Activated naive CD8-positive, alpha-beta T cell treated with anti-CD3 and anti-CD28 coated beads, Interleukin-2, amount 10 ng/mL, durations not matched to agents 7 days and 5 days (primary cell): Measurements from ENCODE around the gene OR1L6. TPM values are rescaled to one million over a fixed set of nuclear protein-coding genes. Genes with fewer than 3 reads are reported as not detected.

Source experiments
- ATAC-seq: fragments of 150-1000 bp; cut with Tn5 transposase; one replicate; pipeline ENCODE4 v1.10.0; 2021; ENCODE audit warnings: low read depth, moderate library complexity
- POLR2A ChIA-PET: fragments of 350-600 bp; sonication (Branson Sonifier 250); formaldehyde crosslinking; loops from one replicate; lab custom pipeline; 2021; ENCODE audit warnings: antibody characterized with exemption; lab: Charles Lee
- DNase-seq: peaks from one replicate; pipeline ENCODE4 v3.0.0; 2021
- H3K27ac Mint-ChIP-seq: one replicate; pipeline ENCODE4 v1.8.0; 2022; ENCODE audit warnings: mild to moderate bottlenecking, mixed read lengths
- H3K27me3 Mint-ChIP-seq: one replicate; pipeline ENCODE4 v1.8.0; 2022; ENCODE audit warnings: mild to moderate bottlenecking, moderate library complexity, mixed read lengths
- H3K36me3 Mint-ChIP-seq: one replicate; pipeline ENCODE4 v1.8.0; 2021; ENCODE audit warnings: mild to moderate bottlenecking, mixed read lengths
- H3K4me1 Mint-ChIP-seq: one replicate; pipeline ENCODE4 v1.8.0; 2021; ENCODE audit warnings: mixed read lengths
- H3K4me3 Mint-ChIP-seq: one replicate; pipeline ENCODE4 v1.8.0; 2022; ENCODE audit warnings: mild to moderate bottlenecking, moderate library complexity, mixed read lengths
- H3K9me3 Mint-ChIP-seq: one replicate; pipeline ENCODE4 v1.8.0; 2021; ENCODE audit warnings: mixed read lengths
- total RNA-seq, 2 experiments: library from RNA; stranded (reverse); gene quantifications; one replicate each; pipeline ENCODE4 v1.2.3, GENCODE V29; 2021

OR1L6 gene
- total RNA-seq, 2 experiments from 2014 or later = not detected

DNA sequence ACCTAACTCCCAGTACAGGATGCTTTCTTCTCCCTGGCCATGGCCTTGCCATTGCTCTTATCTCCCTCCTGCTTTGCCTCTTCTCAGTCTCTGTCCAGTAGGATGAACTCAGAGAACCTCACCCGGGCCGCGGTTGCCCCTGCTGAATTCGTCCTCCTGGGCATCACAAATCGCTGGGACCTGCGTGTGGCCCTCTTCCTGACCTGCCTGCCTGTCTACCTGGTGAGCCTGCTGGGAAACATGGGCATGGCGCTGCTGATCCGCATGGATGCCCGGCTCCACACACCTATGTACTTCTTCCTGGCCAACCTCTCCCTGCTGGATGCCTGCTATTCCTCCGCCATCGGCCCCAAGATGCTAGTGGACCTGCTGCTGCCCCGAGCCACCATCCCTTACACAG lies 46.7 kb downstream of the OR1L6 start, which contains the start of gene OR5C1:
Gene OR5C1 (plus strand): TSS at position 103 of the 400 bp plus-strand sequence. CDS start 0 bp downstream, at position 103.
- H3K27me3 Mint-ChIP-seq = no peaks in the 10 kb centered on the region
- H3K4me1 Mint-ChIP-seq = peaks cover 2% of the 10 kb centered on the region
- POLR2A ChIA-PET = no interaction called here
- no peak for ATAC-seq
- no peak within 1 kb of the TSS for H3K27ac Mint-ChIP-seq
- H3K9me3 Mint-ChIP-seq = peaks cover 2% of the 10 kb centered on the region
- H3K36me3 Mint-ChIP-seq = peaks cover 1% of the 10 kb centered on the region
- no peak for DNase-seq
- H3K4me3 Mint-ChIP-seq = no peak within 1 kb of the TSS

DNA sequence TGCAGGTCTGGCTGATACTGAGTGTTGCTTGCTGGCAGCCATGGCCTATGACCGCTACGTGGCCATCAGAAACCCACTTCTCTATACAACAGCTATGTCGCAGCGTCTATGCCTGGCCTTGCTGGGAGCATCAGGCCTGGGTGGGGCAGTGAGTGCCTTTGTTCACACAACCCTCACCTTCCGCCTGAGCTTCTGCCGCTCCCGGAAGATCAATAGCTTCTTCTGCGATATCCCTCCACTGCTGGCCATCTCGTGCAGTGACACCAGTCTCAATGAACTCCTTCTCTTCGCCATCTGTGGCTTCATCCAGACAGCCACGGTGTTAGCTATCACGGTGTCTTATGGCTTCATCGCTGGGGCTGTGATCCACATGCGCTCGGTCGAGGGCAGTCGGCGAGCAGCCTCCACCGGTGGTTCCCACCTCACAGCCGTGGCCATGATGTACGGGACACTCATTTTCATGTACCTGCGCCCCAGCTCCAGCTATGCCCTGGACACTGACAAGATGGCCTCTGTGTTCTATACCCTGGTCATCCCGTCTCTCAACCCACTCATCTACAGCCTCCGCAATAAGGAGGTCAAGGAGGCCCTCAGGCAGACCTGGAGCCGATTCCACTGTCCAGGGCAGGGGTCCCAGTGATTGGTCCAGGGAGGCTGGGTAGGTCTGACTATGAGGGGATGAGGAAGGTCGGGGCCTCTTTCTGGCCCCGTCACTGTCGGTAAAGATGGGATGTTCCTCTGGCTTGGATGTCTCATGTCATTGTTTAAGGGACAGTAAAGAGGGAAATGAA lies 47.3 kb downstream of the OR1L6 start:
- peaks cover 4% of the 10 kb centered on the region for H3K9me3 Mint-ChIP-seq
- DNase-seq (no peak), ATAC-seq (no peak)
- H3K36me3 Mint-ChIP-seq = peaks cover 1% of the 10 kb centered on the region
- peaks cover 2% of the 10 kb centered on the region for H3K4me1 Mint-ChIP-seq
- no peaks in the 10 kb centered on the region for H3K27me3 Mint-ChIP-seq
- no peak overlapping the region for H3K4me3 Mint-ChIP-seq
- POLR2A ChIA-PET = no interaction called here
- H3K27ac Mint-ChIP-seq = no peak overlapping the region

DNA sequence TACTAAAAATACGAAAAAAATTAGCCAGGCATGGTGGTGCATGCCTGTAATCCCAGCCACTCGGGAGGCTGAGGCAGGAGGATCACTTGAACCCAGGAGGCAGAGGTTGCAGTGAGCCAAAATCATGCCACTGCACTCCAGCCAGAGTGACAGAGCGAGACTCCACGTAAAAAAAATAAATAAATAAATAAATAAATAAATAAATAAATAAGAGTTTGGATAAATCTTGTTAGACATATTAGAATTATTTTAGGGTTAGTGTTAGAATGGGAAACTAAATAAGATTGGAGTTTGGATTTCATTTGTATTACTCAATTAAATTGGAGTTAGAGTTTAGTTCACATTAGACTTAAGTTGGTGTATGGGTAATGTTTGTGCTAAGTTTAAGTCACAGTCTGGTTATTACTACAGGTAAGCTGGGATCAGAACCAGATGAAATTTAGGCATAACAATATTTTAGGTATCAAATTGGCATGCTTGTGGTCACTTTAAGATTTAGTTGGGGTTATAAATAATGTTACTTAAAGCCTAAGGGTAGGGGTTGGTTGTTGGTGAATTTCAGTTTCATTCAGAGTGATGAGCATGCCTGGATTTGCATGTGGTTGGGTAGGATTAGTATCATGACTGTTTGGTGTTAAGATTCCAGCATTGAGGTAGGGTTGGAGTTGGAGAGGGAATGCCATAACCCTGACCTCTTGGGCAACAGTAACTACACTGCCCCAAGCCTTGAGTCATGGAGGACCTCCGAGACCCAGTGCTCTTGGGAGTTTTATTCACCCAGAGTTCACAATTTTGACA lies 50.0 kb downstream of the OR1L6 start:
- Mint-ChIP-seq H3K27ac (no peak overlapping the region), H3K4me3 (no peak overlapping the region), H3K27me3 (no peaks in the 10 kb centered on the region), H3K9me3 (peaks cover 4% of the 10 kb centered on the region), H3K4me1 (peaks cover 2% of the 10 kb centered on the region), H3K36me3 (peaks cover 1% of the 10 kb centered on the region)
- POLR2A ChIA-PET = no interaction called here
- ATAC-seq (no peak), DNase-seq (no peak)

DNA sequence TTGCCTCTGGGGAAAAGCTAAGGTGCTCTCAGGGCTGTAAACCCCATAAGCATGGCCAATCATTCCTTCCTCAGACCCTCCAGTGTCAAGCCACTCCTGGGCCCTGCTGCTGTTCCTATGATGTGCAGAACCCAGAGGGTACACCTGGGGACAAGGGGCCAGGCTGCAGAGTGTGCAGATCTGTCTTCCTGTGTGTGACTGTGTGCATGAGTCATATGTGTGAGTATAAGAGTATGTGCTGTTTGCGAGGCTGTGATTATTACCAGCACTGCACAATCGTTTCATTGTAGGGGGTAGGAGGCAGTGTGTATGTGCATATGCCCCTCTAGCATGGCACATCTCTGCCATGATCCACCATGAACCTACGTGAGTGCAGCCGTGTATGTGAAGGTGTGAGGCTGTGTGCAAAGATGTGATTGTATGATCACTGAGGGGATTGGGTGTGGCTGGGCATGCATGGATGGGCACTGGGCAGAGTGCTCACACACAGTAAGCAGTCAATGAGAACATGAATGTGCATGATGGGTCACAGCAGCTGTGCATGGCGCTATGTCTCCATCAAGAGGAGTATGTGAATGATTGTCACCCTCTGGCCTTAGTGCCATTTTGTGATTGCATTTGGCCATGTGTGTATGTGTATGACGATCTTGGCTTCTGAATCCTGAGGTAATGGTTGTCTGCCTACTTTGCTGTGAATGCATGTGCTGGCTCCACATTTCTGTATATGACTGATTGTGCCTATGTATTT lies 55.4 kb downstream of the OR1L6 start:
- ATAC-seq = no peak
- DNase-seq = no peak
- POLR2A ChIA-PET = interaction anchor here (0.6 kb wide), 1 partner anchor 639 kb away, joined by 3 read pairs; no protein-coding TSS in a partner anchor
- Mint-ChIP-seq H3K27me3 (no peaks in the 10 kb centered on the region), H3K4me1 (peaks cover 1% of the 10 kb centered on the region), H3K4me3 (no peak overlapping the region), H3K9me3 (peaks cover 4% of the 10 kb centered on the region), H3K36me3 (peaks cover 1% of the 10 kb centered on the region), H3K27ac (no peak overlapping the region)

Other genes with a start within 250 kb of the OR1L6 start
- not detected for gene OR1J2, start 231.5 kb upstream of the OR1L6 start, total RNA-seq
- gene OR1J4, start 223.2 kb upstream of the OR1L6 start, total RNA-seq = under 1 TPM in 1 of 2 experiments, not detected in 1; 0.44 TPM
- not detected for gene OR1N1, start 215.0 kb upstream of the OR1L6 start, total RNA-seq
- under 1 TPM in 1 of 2 experiments, not detected in 1; 0.30 TPM for gene OR1N2, start 189.2 kb upstream of the OR1L6 start, total RNA-seq
- not detected for gene OR1L8, start 158.9 kb upstream of the OR1L6 start, total RNA-seq
- under 1 TPM in 1 of 2 experiments, not detected in 1; 0.33 TPM for gene OR1Q1, start 127.6 kb upstream of the OR1L6 start, total RNA-seq
- not detected for gene OR1B1, start 84.7 kb upstream of the OR1L6 start, total RNA-seq
- not detected for gene OR1L1, start 80.6 kb upstream of the OR1L6 start, total RNA-seq
- gene OR1L3, start 67.2 kb upstream of the OR1L6 start, total RNA-seq = not detected
- gene OR1L4, start 18.3 kb upstream of the OR1L6 start, total RNA-seq = not detected
- gene OR5C1, start 46.6 kb downstream of the OR1L6 start, total RNA-seq = not detected
- gene OR1K1, start 57.8 kb downstream of the OR1L6 start, total RNA-seq = not detected
- 10 to 100 TPM; 24.3 to 26.6 TPM for gene PDCL, start 86.3 kb downstream of the OR1L6 start, total RNA-seq
- 10 to 100 TPM; 52.6 to 55.0 TPM for gene RC3H2, start 163.1 kb downstream of the OR1L6 start, total RNA-seq
- gene ZBTB6, start 171.0 kb downstream of the OR1L6 start, total RNA-seq = 10 to 100 TPM; 13.0 to 13.6 TPM
- gene ZBTB26, start 189.2 kb downstream of the OR1L6 start, total RNA-seq = 10 to 100 TPM in 1 of 2 experiments, 1 to 10 TPM in 1; 8.3 to 11.2 TPM
- gene RABGAP1, start 198.7 kb downstream of the OR1L6 start, total RNA-seq = 10 to 100 TPM; 25.5 to 27.7 TPM